CD4-positive, alpha-beta T cell treated with Interleukin-12 subunit alpha and Interleukin-12 subunit beta, for 1 hour (primary cell): ENCODE measurements around the gene LIPK.
"Not testable (repeated sequence)": the region's sequence is repeated elsewhere in the genome, so short reads cannot be mapped to it uniquely, and the experiment has no call there.

Experiments used
- DNase-seq: peaks from one replicate; pipeline ENCODE4 v3.0.0-alpha.2; 2020

The LIPK gene

GRCh38 chr10:88705958-88706357 is at the start of gene LIPK:
TSS of gene LIPK (plus strand) at chr10:88706249. CDS start at chr10:88724544, 18,295 bp downstream.
- DNase-seq = no peak

- no peak for DNase-seq
Observed at GRCh38 chr10:88657901-88658300, 48.1 kb upstream of the LIPK start.

- DNase-seq = no peak
Observed at GRCh38 chr10:88659725-88660597, 46.1 kb upstream of the LIPK start.

GRCh38 chr10:88660598-88660884 is 45.5 kb upstream of the LIPK start:
- DNase-seq = no peak

DNA sequence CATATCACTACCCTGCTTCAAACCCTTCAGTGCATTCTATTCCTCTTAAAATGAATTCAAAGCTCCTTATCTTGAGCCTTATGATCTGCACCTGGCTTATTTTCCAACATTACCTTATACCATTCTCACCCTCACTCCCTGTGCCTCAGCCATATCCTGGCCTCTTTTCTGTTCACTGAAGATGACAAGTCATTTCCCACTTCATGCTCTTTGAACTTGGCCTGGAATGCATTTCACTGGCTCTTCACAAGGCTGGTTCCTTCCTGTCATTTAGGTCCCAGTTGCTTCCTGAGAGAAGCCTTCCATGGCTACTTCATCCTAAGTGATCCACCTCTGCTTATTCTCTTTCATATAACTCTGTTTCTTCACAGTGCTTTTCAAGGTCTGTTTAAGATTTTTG is 45.0 kb upstream of the LIPK start:
- DNase-seq = no peak

- DNase-seq = no peak
Observed at GRCh38 chr10:88661577-88661976, 44.5 kb upstream of the LIPK start.

DNA sequence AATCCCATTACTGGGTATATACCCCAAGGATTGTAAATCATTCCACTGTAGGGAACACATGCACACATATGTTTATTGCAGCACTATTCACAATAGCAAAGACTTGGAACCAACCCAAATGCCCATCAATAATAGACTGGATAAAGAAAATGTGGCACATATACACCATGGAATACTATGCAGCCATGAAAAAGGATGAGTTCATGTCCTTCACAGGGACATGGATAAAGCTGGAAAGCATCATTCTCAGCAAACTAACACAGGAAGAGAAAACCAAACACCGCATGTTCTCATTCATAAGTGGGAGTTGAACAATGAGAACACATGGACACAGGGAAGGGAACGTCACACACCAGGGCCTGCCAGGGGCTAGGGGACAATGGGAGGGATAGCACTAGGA is 42.9 kb upstream of the LIPK start:
- not testable (repeated sequence) for DNase-seq

GRCh38 chr10:88664142-88664541 is 41.9 kb upstream of the LIPK start, which contains the start of gene LIPF:
TSS of gene LIPF (plus strand) at chr10:88664442. CDS start at chr10:88667298, 2,856 bp downstream.
- no peak for DNase-seq

- no peak for DNase-seq
Observed at GRCh38 chr10:88668465-88668864, 37.6 kb upstream of the LIPK start.

GRCh38 chr10:88670497-88670896 is 35.6 kb upstream of the LIPK start:
- DNase-seq = no peak

DNA sequence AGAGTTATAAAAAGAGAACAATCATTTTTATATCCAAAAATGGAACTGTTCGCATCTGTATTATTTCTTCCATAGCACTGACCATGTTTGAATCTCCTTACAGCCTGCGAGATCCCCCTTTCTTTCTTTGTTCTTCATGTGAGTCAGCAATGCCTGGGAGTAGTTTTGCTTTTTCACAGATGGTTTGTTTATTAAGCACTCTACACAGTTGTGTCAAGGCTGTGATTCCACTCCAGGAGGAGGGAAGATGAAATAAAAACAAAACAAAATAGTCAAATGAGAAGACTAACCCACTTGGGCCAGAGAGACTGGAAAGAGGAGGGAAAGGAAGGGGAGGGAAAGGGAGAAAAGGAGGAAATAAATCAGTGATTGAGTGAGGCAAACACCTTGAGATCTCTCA is 34.0 kb upstream of the LIPK start:
- no peak for DNase-seq

GRCh38 chr10:88676283-88677060 is 29.6 kb upstream of the LIPK start:
- DNase-seq = no peak

DNA sequence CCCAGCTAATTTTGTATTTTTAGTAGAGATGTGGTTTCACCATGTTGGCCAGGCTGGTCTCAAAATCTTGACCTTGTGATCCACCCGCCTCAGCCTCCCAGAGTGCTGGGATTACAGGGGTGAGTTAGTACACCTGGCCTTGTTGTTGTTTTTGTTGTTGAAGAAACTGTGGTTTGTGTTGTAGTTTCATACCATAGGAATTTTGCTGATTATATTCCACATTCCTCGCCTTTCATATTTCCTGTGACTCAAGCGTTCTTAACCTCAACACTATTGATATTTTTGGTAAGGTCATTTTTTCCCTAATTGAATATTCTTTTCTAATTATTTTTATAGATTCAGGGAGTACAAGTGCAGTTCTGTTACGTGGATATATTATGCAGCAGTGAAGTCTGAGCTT is 25.1 kb upstream of the LIPK start:
- DNase-seq = no peak

- no peak for DNase-seq
Observed at GRCh38 chr10:88682491-88682890, 23.6 kb upstream of the LIPK start.

- peak; percentile 30 for DNase-seq
Observed at GRCh38 chr10:88687853-88688467, 18.1 kb upstream of the LIPK start.

GRCh38 chr10:88689366-88689765 is 16.7 kb upstream of the LIPK start:
- no peak for DNase-seq

DNA sequence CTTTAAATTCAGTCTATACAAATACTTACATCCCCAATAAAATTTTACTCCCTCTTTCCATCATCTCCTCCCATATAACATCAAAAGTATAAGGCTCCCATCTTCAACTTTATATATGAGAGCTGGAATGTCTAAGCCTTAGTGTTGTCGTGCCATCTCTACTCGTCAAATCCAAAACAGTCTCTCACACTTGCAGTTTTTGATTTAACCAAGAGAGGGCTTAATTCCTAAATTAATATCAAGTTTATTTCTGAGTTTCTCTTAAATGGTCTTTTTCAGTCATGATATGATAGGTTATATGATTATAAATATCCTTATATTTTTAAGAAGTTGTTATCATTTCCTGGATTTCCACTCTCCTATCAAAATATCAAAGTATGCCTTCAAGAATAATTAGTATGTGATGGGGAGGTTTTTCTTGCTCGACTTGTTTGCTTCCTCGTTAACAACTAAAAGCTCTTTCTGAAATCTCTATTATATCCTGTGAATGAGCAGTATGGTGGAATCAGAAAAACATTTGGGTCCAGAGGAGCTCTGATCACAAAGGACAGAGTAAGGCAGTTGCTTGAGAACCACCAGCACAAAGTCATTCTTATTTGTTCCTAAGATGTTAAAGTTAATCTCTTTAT is 12.5 kb upstream of the LIPK start:
- no peak for DNase-seq

GRCh38 chr10:88702848-88703597 is 3.0 kb upstream of the LIPK start:
- DNase-seq = no peak

- no peak for DNase-seq
Observed at GRCh38 chr10:88707429-88708155, 1.5 kb downstream of the LIPK start.

DNA sequence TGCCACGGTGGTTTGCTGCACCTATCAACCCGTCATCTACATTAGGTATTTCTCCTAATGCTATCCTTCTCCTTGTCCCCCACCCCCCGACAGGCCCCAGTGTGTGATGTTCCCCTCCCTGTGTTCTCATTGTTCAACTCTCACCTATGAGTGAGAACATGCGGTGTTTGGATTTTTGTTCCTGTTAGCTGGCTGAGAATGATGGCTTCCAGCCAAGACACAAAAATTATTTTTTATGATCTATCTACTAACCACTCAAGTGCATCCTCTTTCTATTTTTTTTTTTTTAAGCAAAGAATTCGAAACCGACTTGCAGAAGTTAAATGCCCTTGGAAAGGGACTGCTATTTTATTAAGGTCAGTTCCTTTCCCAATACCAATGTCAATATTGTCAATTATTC is 3.3 kb downstream of the LIPK start:
- not testable (repeated sequence) for DNase-seq

DNA sequence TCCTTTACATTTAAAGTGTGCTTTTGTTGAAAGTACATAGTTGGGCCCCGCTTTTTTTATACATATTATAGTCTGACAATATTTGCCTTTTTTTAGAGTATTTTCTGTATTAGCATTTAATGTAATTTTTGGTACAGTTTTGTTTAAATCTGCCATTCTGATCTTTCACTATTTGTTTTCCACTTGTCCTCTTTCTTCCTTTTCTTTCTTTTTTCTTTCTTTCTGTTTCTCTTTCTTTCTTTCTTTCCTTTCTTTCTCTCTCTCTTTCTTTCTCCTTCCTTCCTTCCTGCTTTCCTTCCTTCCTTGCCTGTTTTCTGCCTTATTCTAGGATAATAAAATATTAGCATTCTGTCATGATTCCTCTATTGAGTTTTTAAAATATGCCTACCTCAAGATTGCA is 9.5 kb downstream of the LIPK start:
- no peak for DNase-seq

DNA sequence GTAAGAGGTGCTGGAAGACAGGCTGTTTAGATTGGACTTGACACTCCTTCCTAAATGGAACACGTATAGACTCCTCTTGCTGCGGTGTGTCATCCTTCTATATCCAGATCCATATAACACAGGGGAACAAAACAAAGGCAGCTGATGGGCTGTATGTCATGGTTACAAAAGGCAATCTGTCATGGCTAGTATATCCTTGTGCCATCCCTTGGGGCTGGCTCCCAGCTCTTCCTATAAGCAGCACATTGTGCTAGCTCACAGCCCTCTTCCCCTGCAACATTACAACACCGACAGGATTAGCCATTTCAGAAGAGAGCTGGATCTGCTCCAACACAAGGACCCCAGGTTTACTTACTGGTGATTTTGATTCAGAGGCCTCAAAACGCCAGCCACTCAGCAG is 15.3 kb downstream of the LIPK start:
- DNase-seq = no peak
